Astrocyte of the cerebellum (primary cell): ENCODE measurements around the gene CCDC188.

Source experiments
- DNase-seq: peaks from one replicate; pipeline ENCODE4 v3.0.0-alpha.2; 2011; ENCODE audit warnings: low read depth
- H3K4me3 ChIP-seq: 2 replicates; pipeline ENCODE4 v1.5.1; 2011; ENCODE audit warnings: mild to moderate bottlenecking, low read depth, low read length, moderate library complexity
- in situ Hi-C: cut with HindIII; loops from 2 replicates; pipeline ENCODE4 v1.10.0; 2017; ENCODE audit warnings: low sequenced_read_pairs
- TF ChIP-seq, protein P1 (sequence below): IDR thresholded peaks from 2 replicates; pipeline ENCODE4 v1.5.1; 2012; ENCODE audit warnings: low read length, low read depth, moderate library complexity, mild to moderate bottlenecking; ENCODE audit errors: missing control alignments

The CCDC188 gene

DNA sequence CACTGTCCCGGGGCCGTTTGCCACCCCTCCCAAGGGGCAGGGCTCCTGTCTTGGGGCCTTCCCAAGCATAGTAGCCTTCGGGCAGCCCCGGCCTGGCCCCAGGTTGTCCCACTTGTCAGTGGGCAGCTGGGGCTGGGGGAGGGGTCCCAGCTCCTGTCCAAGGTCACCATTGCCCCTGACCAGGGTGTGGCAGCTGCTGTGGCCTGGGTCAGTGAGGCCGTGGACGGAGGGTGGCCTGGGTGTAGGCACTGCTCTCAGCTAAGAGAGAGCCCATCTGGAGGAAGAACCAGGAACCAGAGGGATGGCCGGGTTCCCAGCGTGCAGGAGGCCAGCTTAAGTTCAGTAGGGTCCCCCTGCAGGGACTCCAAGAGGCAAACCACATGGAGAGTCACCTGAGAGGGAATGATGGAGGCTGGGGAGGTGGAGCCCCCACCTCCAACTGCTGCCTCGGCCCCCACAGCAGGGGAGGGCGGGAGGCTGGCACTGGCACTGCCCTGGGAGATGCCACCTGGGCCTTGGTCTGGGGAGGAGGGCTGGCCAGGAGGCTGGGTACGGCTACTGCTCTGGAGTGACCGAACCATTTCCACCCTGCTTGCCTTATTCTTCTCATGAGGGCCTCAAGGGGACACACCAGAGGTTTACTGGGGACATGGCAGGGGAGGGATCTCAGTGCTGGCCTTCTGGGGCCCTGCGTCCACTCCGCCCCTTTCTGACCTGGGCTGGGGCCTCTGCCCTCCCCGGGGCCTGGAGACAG is 6.8 kb upstream of the CCDC188 start:
- no peak for DNase-seq
- in situ Hi-C loops, result no loop called here

DNA sequence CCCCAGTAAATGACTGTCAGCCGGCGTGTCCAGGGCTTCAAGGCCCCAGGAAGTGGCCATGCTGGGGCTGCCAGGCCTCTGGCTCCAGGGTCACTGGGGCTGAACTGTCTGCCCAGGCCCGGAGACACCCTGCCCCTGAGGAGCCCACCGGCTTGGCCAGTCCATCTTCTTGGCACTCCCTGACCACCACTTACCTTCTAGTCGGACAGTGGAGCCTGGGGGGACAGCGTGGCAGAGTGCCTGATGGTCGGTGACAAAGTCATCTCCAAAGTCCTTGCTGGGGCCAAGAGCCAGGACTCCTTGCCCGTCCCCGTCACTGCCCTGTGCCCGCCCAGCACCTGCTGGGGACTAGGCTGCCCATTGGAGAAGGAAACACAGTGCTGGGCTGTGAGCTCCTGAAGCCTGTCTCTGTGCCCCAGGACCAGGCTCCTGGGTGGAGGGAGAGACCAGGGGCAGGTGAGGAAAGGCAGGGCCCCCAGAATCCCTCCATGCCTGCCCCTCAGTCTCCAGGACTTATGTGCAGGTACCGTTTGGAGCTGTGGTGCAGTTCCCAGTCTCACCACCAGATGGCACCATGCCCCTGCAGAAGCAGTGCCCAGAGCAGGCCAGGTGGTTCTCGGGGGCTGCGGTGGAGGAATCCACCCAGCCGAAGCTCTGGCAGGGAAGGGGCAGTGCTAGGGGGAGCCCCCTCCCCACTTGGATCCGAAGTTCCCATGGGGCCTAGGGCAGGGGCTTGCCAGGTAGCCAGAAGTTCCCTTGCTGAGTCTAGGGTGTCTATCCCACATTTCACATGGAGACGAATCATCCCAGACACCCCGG is 6.0 kb upstream of the CCDC188 start:
- no peak overlapping the region for H3K4me3 ChIP-seq
- in situ Hi-C loops, result no loop called here
- TF ChIP-seq, protein P1, sequence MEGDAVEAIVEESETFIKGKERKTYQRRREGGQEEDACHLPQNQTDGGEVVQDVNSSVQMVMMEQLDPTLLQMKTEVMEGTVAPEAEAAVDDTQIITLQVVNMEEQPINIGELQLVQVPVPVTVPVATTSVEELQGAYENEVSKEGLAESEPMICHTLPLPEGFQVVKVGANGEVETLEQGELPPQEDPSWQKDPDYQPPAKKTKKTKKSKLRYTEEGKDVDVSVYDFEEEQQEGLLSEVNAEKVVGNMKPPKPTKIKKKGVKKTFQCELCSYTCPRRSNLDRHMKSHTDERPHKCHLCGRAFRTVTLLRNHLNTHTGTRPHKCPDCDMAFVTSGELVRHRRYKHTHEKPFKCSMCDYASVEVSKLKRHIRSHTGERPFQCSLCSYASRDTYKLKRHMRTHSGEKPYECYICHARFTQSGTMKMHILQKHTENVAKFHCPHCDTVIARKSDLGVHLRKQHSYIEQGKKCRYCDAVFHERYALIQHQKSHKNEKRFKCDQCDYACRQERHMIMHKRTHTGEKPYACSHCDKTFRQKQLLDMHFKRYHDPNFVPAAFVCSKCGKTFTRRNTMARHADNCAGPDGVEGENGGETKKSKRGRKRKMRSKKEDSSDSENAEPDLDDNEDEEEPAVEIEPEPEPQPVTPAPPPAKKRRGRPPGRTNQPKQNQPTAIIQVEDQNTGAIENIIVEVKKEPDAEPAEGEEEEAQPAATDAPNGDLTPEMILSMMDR, result peak; percentile 96
- DNase-seq, result peak; percentile 48

More for the DNA sequence above, 6.8 kb upstream of the CCDC188 start:
- TF ChIP-seq, protein P1, result no peak
- no peak overlapping the region for H3K4me3 ChIP-seq

DNA sequence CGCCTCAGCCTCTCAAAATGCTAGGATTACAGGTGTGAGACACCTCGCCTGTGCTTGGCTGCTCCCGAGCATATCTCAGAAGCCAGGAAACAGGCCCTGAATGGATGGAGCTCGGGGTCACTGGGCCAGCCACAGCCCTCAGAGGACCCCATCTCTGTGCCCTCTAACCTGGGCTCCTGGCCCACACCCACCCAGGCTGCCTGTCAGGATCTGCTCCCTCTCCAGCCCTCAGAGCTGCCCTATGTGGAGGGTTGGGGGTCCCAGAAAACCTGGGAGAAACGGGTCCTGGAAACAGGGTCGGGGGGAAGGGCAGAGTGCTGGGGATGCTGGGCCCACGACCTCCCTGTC is 5.2 kb upstream of the CCDC188 start:
- in situ Hi-C loops, result no loop called here
- H3K4me3 ChIP-seq, result no peak overlapping the region
- DNase-seq, result no peak
- TF ChIP-seq, protein P1, result no peak

DNA sequence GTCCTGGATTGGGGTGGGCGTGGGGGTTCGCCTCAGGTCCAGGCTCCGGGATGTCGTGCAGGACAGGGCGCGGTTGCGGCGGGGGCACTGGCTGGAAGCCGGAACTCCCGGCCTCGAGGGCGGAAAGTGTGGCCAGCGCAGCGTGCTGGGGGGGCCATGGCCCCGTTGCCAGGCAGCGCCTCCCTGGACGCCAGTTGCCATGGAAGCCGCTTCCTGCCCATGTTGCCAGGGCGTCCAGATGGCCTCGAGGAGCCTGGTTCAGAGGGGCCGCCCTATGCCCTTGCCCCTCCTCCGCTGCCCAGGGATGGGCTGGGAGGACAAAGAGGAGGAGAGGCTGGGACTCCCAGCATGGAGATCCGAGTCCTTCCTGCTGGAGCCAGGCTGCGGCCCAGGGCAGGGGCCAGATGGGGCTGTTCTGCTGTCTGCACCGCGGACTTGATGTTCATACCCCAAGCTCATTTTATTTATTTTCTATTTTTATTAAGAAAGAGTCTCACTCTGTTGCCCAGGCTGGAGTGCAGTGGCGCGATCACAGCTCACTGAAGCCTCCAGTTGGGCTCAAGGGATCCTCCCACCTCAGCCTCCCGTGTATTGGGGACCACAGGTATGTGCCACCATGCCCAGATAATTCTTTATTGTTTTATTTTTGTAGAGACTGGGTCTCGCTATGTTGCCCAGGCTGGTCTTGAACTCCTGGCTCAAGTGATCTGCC is 4.6 kb upstream of the CCDC188 start:
- peak overlapping the region; percentile 38 for H3K4me3 ChIP-seq
- TF ChIP-seq, protein P1, result no peak
- DNase-seq, result peak; percentile 8
- in situ Hi-C loops, result no loop called here

DNA sequence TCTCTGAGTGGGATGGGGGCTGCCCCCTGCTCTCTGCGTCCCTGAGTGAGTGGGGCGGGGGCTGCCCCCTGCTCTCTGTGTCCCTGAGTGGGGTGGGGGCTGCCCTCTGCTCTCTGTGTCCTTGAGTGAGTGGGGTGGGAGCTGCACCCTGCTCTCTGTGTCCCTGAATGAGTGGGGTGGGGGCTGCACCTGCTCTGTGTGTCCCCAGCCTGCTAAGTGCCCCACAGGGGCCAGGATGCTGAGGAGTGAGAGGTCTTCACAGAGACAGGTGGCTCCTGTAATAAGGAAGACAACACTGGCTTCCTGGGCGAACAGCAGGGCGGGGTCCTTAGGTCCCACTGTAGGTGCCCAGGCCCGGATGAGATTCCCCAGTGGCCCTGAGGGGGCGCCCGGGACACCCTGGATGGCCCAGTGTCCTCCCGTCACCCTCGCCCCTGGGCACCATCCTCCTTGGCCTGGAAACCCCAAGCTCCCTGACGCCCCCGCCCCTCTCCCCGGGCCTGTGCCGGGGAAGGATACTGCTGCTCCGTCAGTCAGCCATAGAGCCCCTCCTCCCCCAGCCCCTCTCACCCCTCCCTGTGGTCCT is 3.8 kb upstream of the CCDC188 start:
- no peak for DNase-seq

DNA sequence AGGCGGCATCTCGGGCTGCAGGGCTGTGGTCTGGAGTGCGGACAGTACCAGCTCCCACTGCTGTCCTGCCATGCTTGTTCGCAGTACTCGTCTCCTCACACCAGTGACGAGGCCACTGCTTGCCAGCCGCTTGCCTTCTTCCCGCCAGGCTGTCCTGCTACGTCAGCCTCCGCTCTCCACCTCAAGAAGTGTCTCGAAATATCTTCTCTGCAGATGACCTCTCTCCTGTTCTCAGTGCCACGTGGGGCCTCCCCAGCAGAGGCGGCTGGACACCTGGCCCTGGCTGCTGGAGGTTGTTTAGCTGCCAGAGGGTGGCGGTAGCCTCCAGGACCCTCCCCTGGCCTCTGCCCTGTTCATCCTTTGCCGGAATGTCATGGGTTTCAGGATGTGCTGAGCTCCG is 3.1 kb upstream of the CCDC188 start:
- DNase-seq, result no peak
- no peak overlapping the region for H3K4me3 ChIP-seq
- in situ Hi-C loops, result no loop called here
- TF ChIP-seq, protein P1, result no peak

More for the DNA sequence above, 3.8 kb upstream of the CCDC188 start:
- H3K4me3 ChIP-seq, result peak overlapping the region; percentile 38
- in situ Hi-C loops, result no loop called here
- TF ChIP-seq, protein P1, result peak; percentile 41
